22Rv1 (cell line): ENCODE measurements around the gene LPAR1.

Experiments used
- ZFX ChIP-seq: fragments of 450-650 bp; IDR thresholded peaks from 2 replicates; pipeline ENCODE4 v1.6.1; 2017; ENCODE audit warnings: antibody characterized with exemption, borderline replicate concordance
- TF ChIP-seq, protein P1 (sequence below): fragments of 450-650 bp; IDR thresholded peaks from 2 replicates; pipeline ENCODE4 v1.5.1; 2017; ENCODE audit warnings: mild to moderate bottlenecking

DNA sequence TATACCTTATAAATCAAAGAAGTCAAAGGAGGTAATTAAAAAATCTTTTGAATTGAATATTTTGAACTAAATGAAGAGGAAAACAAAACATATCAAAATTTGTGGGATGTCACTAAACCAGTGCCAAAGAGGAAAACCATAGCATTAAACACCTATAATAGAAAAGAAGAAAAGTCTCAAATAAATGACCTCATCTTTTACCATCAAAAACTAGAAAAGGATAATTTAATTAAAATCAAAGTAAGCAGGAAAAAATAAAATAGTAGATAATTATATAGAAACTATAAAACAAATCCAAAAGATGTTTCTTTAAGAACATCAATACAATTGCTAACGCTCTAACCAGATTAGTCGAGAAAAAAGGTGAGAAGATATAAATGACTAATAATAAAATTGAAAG is 47.8 kb downstream of the LPAR1 start:
- TF ChIP-seq, protein P1, sequence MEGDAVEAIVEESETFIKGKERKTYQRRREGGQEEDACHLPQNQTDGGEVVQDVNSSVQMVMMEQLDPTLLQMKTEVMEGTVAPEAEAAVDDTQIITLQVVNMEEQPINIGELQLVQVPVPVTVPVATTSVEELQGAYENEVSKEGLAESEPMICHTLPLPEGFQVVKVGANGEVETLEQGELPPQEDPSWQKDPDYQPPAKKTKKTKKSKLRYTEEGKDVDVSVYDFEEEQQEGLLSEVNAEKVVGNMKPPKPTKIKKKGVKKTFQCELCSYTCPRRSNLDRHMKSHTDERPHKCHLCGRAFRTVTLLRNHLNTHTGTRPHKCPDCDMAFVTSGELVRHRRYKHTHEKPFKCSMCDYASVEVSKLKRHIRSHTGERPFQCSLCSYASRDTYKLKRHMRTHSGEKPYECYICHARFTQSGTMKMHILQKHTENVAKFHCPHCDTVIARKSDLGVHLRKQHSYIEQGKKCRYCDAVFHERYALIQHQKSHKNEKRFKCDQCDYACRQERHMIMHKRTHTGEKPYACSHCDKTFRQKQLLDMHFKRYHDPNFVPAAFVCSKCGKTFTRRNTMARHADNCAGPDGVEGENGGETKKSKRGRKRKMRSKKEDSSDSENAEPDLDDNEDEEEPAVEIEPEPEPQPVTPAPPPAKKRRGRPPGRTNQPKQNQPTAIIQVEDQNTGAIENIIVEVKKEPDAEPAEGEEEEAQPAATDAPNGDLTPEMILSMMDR, result no peak
- no peak for TF ChIP-seq ZFX
